ENCODE results near the gene SAFB2. TPM values are rescaled to one million over a fixed set of nuclear protein-coding genes. Genes with fewer than 3 reads are reported as not detected.

SAFB2 gene
- total and polyA plus RNA-seq, 8 donors = 38.5 to 237 (median 83.7) TPM

DNA sequence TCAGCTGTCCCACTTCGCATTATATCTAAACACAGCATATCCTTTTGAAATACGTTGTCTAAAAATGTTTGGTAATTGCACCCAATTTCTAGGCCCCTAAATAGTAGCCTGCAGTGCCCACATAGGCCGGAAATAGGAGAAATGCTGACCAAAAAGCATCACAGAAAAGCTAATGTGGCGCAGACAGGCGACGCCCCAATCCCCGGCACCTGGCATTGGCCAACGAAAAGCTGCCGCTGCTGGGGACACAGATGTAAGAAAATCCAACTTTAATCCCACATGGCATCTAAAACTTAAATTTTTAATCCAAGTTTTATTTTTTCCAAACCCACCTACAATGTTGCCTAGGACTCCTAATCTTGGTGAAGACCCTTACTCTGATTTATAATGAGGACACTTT is 4.0 kb downstream of the SAFB2 start:
- intact Hi-C loops (cut with DNase I; ENCODE audit: low total_unique reads) = no loop called here
- no peaks in the 10 kb centered on the region for H3K9me3 ChIP-seq
- no peak for TF ChIP-seq EP300 (IDR thresholded peaks at IDR 0.05)
- no peak for TF ChIP-seq POLR2A (IDR thresholded peaks at IDR 0.05)
- no peak for TF ChIP-seq POLR2AphosphoS5 (IDR thresholded peaks at IDR 0.05)

DNA sequence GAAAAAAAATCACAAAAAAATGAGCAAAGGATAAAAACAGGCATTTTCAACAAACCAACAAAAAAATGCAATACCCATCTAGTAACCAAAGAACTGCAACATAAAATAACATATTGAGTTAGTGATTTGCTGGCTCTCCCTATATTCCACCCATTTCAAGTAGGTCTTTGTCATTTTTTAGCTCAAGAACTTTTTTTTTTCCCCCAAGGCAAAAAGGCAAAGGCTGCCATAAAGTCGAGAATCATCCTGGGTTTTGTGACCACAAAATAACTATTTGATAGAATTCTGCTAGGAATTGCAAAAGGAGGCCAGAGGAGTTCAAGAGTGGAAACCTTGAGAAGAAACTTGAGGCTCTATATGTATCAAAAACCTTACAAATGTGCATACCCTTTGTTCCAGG is 5.5 kb downstream of the SAFB2 start:
- WGBS, 5 donors = 59 to 90% (median 84%) methylated on average over 1 of the region's 1 CpG
- TF ChIP-seq POLR2AphosphoS5 (IDR thresholded peaks at IDR 0.05) (no peak), POLR2A (IDR thresholded peaks at IDR 0.05) (no peak), EP300 (IDR thresholded peaks at IDR 0.05) (no peak)
- TF ChIP-seq, protein P1, sequence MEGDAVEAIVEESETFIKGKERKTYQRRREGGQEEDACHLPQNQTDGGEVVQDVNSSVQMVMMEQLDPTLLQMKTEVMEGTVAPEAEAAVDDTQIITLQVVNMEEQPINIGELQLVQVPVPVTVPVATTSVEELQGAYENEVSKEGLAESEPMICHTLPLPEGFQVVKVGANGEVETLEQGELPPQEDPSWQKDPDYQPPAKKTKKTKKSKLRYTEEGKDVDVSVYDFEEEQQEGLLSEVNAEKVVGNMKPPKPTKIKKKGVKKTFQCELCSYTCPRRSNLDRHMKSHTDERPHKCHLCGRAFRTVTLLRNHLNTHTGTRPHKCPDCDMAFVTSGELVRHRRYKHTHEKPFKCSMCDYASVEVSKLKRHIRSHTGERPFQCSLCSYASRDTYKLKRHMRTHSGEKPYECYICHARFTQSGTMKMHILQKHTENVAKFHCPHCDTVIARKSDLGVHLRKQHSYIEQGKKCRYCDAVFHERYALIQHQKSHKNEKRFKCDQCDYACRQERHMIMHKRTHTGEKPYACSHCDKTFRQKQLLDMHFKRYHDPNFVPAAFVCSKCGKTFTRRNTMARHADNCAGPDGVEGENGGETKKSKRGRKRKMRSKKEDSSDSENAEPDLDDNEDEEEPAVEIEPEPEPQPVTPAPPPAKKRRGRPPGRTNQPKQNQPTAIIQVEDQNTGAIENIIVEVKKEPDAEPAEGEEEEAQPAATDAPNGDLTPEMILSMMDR (IDR thresholded peaks at IDR 0.05) = no peak
- H3K4me3 ChIP-seq = no peak overlapping the region
- DNase-seq = no peak
- H3K4me1 ChIP-seq = peaks cover 23 to 44% (median 36%) of the 10 kb centered on the region in 4 donors
- intact Hi-C loops (cut with DNase I; ENCODE audit: low total_unique reads) = no loop called here
- H3K27me3 ChIP-seq = no peaks in the 10 kb centered on the region
- H3K9me3 ChIP-seq = no peaks in the 10 kb centered on the region
- H3K36me3 ChIP-seq = peaks cover 56 to 90% (median 88%) of the 10 kb centered on the region in 4 donors
- H3K27ac ChIP-seq = no peak overlapping the region

More for the DNA sequence above, 4.0 kb downstream of the SAFB2 start:
- Histone ChIP-seq H3K27ac (no peak overlapping the region), H3K4me3 (no peak overlapping the region), H3K27me3 (no peaks in the 10 kb centered on the region), H3K4me1 (peaks cover 23 to 44% (median 36%) of the 10 kb centered on the region in 4 donors), H3K36me3 (peaks cover 41 to 75% (median 73%) of the 10 kb centered on the region in 4 donors)
- no peak for DNase-seq
- 94 to 95% (median 95%) methylated on average over 9 of the region's 9 CpGs for WGBS, 5 donors

DNA sequence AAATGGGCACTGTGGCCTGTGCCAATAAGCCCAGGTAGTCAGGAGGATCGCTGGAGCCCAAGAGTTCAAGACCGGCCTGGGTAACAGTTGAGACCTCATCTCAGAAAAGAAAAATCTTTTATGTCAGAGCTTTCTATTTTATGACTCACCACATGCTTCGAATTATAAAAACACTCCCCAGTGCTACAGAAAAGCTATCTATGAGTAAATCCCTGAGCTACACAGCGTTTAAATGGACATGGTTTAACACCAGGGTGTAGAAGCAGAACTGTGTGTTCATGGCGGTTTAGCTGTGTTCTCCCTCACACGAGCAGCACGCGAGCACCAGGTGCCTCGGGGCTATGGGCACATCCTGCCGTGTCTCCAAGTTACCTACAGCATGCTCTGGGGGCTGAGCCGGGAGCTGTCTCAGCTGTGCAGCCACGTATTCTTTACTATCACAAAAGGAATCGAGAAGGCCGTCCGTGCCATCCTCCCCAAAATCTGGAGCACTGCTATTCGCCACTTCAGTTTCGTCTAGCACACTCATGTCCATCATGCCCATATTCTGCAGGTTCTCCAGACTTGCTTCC is 6.7 kb downstream of the SAFB2 start:
- no peak for TF ChIP-seq POLR2A (IDR thresholded peaks at IDR 0.05)
- no peak for TF ChIP-seq POLR2AphosphoS5 (IDR thresholded peaks at IDR 0.05)
- no peak for TF ChIP-seq EP300 (IDR thresholded peaks at IDR 0.05)
- TF ChIP-seq, protein P1 (IDR thresholded peaks at IDR 0.05) = no peak
- 92 to 96% (median 95%) methylated on average over 17 of the region's 17 CpGs for WGBS, 5 donors
- H3K4me1 ChIP-seq = peaks cover 15 to 34% (median 26%) of the 10 kb centered on the region in 4 donors
- H3K27ac ChIP-seq = no peak overlapping the region
- no peak for DNase-seq
- intact Hi-C loops (cut with DNase I; ENCODE audit: low total_unique reads) = no loop called here
- H3K4me3 ChIP-seq = no peak overlapping the region
- H3K27me3 ChIP-seq = no peaks in the 10 kb centered on the region
- no peaks in the 10 kb centered on the region for H3K9me3 ChIP-seq
- H3K36me3 ChIP-seq = peaks cover 61 to 92% (median 91%) of the 10 kb centered on the region in 4 donors

DNA sequence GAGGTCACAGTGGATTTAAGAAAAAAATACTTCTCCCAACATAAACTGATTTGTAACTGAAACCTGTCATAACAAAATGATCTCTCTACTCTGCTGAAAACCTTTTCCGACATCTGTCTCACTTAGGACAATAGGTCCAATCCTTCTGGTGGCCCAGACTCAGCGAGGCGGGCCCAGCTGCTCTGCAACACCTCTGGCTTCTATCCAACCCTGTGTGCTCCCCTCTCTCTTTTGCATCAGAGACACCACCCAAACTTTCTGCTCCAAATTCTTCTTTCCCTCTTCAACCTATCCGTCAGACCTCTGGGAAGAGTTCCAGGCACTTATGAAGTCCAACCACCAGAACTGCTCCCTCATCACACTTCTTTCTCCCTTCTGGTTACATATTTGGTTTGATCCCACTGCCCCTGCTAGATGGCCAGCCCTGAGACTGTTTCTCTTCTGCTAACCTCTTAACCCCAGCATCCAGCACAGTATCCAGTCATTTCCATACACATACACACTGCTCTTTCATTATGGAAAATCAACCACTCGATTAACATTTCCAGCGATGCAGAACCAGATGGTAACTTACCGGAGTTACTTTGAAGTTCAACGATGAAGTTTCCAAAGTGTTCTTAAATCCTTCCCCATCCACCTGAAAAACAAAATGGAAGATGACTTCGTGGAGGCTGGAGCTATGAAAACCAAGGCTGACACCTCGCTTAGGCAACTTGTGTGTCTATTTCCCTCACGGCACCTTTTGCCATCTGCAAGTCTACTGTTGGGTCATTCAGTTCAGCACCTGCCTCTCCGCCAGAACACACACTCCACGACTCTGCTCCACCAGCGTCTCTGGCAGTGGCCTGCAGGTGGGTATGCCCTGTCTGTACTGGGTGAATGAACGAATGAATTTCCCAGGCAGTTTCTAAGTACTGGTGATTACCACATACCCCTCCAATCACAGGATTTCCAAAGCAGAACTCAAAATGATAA is 9.4 kb downstream of the SAFB2 start:
- TF ChIP-seq EP300 (IDR thresholded peaks at IDR 0.05) = no peak
- no peak for TF ChIP-seq POLR2AphosphoS5 (IDR thresholded peaks at IDR 0.05)
- TF ChIP-seq, protein P1 (IDR thresholded peaks at IDR 0.05) = no peak
- TF ChIP-seq POLR2A (IDR thresholded peaks at IDR 0.05) = no peak
- no peak for DNase-seq
- 92 to 93% (median 93%) methylated on average over 15 of the region's 15 CpGs for WGBS, 5 donors

More for the DNA sequence above, 9.4 kb downstream of the SAFB2 start:
- H3K9me3 ChIP-seq = no peaks in the 10 kb centered on the region
- H3K27ac ChIP-seq = no peak overlapping the region
- no peaks in the 10 kb centered on the region for H3K27me3 ChIP-seq
- H3K36me3 ChIP-seq = peaks cover 72 to 93% (median 92%) of the 10 kb centered on the region in 4 donors
- peaks cover 0 to 7% (median under 1%) of the 10 kb centered on the region in 4 donors for H3K4me1 ChIP-seq
- intact Hi-C loops (cut with DNase I; ENCODE audit: low total_unique reads) = no loop called here
- H3K4me3 ChIP-seq = no peak overlapping the region

Measured in stomach (tissue), 9 donors.